K562 (cell line): ENCODE data around the gene AP3B1. TPM values are rescaled to one million over a fixed set of nuclear protein-coding genes. Genes with fewer than 3 reads are reported as not detected.

Experiments used
- ATAC-seq: fragments of 200-7000 bp; cut with Tn5 transposase; 3 replicates; pipeline ENCODE4 v1.9.1; 2020; ENCODE audit warnings: moderate library complexity
- BruUV-seq: library from RNA; stranded (reverse); fragments of 400-500 nt; replicated peaks from 2 replicates; lab custom pipeline; 2021; lab: Mats Ljungman, UMichigan
- CTCF ChIA-PET: fragments of 300-600 bp; formaldehyde crosslinking; extraction: SDS; loops from one replicate; lab custom pipeline; 2021; ENCODE audit warnings: low intra/inter-chr PET ratio; lab: Yijun Ruan, JAX
- POLR2A ChIA-PET: fragments of 300-600, 350-650 bp; sonication (Branson Sonifier 250); formaldehyde crosslinking; extraction: SDS; loops from one replicate; lab custom pipeline; 2021; ENCODE audit warnings: antibody characterized with exemption, inconsistent platforms; lab: Yijun Ruan, JAX
- DNase-seq, 4 experiments: peaks; one replicate each; pipeline versions ENCODE4 v3.0.0 to v3.0.0-alpha.2; 2011 to 2018; ENCODE audit warnings: low spot score in 3 of 4, mixed read lengths in 3 of 4; ENCODE audit errors: extremely low read depth in 1 of 4
- FAIRE-seq: peaks from 2 replicates; lab custom pipeline; 2011; peaks lifted over from hg19 to GRCh38; lab: Jason Lieb, UNC
- H2AFZ ChIP-seq: 2 replicates; pipeline ENCODE4 v1.6.0; 2011; ENCODE audit warnings: low read depth, low read length, control low read depth, inconsistent platforms
- H3K27ac ChIP-seq: fragments of 200-600 bp; 3 replicates; pipeline ENCODE4 v1.8.0; 2011; ENCODE audit warnings: low read depth, mild to moderate bottlenecking, control low read depth, inconsistent platforms, low read length, moderate library complexity, mixed read lengths; ENCODE audit errors: extremely low read depth
- H3K27me3 ChIP-seq, 2 experiments: fragments of 300-600 bp in 1 of 2; 2 replicates in 1 of 2; 3 replicates in 1 of 2; pipeline versions ENCODE4 v1.6.0 to v1.8.0; 2011; ENCODE audit warnings: inconsistent platforms in 2 of 2, low read length in 2 of 2, mild to moderate bottlenecking in 1 of 2, mixed read lengths in 1 of 2, moderate library complexity in 1 of 2; ENCODE audit not compliant: control insufficient read depth in 2 of 2, insufficient read depth in 2 of 2
- H3K36me3 ChIP-seq: fragments of 300-600 bp; 3 replicates; pipeline ENCODE4 v1.8.0; 2011; ENCODE audit warnings: mild to moderate bottlenecking, low read length, inconsistent platforms; ENCODE audit not compliant: control insufficient read depth, insufficient read depth
- H3K4me1 ChIP-seq, 2 experiments: fragments of 200-600 bp in 1 of 2; replicated peaks in 1 of 2; 2 replicates in 1 of 2; 3 replicates in 1 of 2; pipeline versions ENCODE4 v1.5.1 to v1.8.0; 2011; ENCODE audit warnings: inconsistent platforms in 2 of 2, low read length in 2 of 2, mild to moderate bottlenecking in 1 of 2, mixed read lengths in 1 of 2, moderate library complexity in 1 of 2; ENCODE audit not compliant: control insufficient read depth in 2 of 2, insufficient read depth in 2 of 2
- H3K4me2 ChIP-seq: 2 replicates; pipeline ENCODE4 v1.6.1; 2011; ENCODE audit warnings: low read length, control low read depth, inconsistent platforms, mixed read lengths; ENCODE audit not compliant: insufficient read depth
- H3K4me3 ChIP-seq: fragments of 200-600 bp; sonication (generic), shearing (Covaris generic); 2 replicates; pipeline ENCODE4 v1.5.1; 2016; ENCODE audit warnings: control low read depth, inconsistent platforms
- H3K79me2 ChIP-seq: fragments of 200-600 bp; 3 replicates; pipeline ENCODE4 v1.8.0; 2011; ENCODE audit warnings: low read length, inconsistent platforms; ENCODE audit not compliant: control insufficient read depth, insufficient read depth
- H3K9ac ChIP-seq, 2 experiments: 2 replicates each; pipeline versions ENCODE4 v1.6.0 to v1.6.1; 2011; ENCODE audit warnings: low read depth in 2 of 2, low read length in 2 of 2, control low read depth in 1 of 2, inconsistent platforms in 1 of 2, mild to moderate bottlenecking in 1 of 2, mixed read lengths in 1 of 2; ENCODE audit not compliant: insufficient read depth in 1 of 2
- H3K9me1 ChIP-seq: one replicate; pipeline ENCODE4 v1.6.0; 2011; ENCODE audit warnings: inconsistent platforms, mild to moderate bottlenecking, low read length, moderate library complexity; ENCODE audit not compliant: control insufficient read depth, insufficient read depth
- H3K9me3 ChIP-seq: replicated peaks from 2 replicates; pipeline ENCODE4 v1.5.1; 2011; ENCODE audit warnings: low read depth, low read length, inconsistent platforms; ENCODE audit not compliant: control insufficient read depth, insufficient read depth
- H4K20me1 ChIP-seq: replicated peaks from 2 replicates; pipeline ENCODE4 v1.6.1; 2011; ENCODE audit warnings: low read length, inconsistent platforms, mixed read lengths; ENCODE audit not compliant: control insufficient read depth, insufficient read depth
- CSDE1 ChIP-seq, 2 experiments: fragments of 450-650 bp; IDR thresholded peaks; 2 replicates each; pipeline ENCODE4 v1.6.1; 2016; ENCODE audit warnings: mild to moderate bottlenecking in 1 of 2
- ETS2 ChIP-seq: IDR thresholded peaks from 2 replicates; pipeline ENCODE4 v1.6.1; 2016; ENCODE audit warnings: borderline replicate concordance, missing genetic modification characterization, mild to moderate bottlenecking, moderate library complexity, missing compliant biosample characterization; ENCODE audit not compliant: poor library complexity, severe bottlenecking
- PCBP2 ChIP-seq: fragments of 200-400 bp; formaldehyde crosslinking; IDR thresholded peaks from 2 replicates; pipeline ENCODE4 v1.6.1; 2018; ENCODE audit warnings: low read length, low read depth, mild to moderate bottlenecking, moderate library complexity; ENCODE audit not compliant: poor library complexity, severe bottlenecking
- POLR3A ChIP-seq: IDR thresholded peaks from 2 replicates; pipeline ENCODE4 v1.6.1; 2011; ENCODE audit warnings: borderline replicate concordance, mild to moderate bottlenecking, moderate library complexity; ENCODE audit not compliant: insufficient read length, insufficient read depth; ENCODE audit errors: extremely low read depth
- TAF1 ChIP-seq: IDR thresholded peaks from 2 replicates; pipeline ENCODE4 v1.6.1; 2011; ENCODE audit warnings: mild to moderate bottlenecking, low read length, moderate library complexity; ENCODE audit not compliant: insufficient read depth, control insufficient read depth, severe bottlenecking; ENCODE audit errors: extremely low read depth
- TRIM24 ChIP-seq, 2 experiments: fragments of 450-650 bp; IDR thresholded peaks; 2 replicates each; pipeline ENCODE4 v1.6.1; 2016
- ZBED1 ChIP-seq: IDR thresholded peaks from 2 replicates; pipeline ENCODE4 v1.6.1; 2014
- ZBTB8A ChIP-seq: fragments of 450-650 bp; IDR thresholded peaks from 2 replicates; pipeline ENCODE4 v1.6.1; 2018; ENCODE audit warnings: mild to moderate bottlenecking, moderate library complexity; ENCODE audit not compliant: partially characterized antibody
- ZC3H11A ChIP-seq: IDR thresholded peaks from 2 replicates; pipeline ENCODE4 v1.6.1; 2012; ENCODE audit warnings: low read depth, low read length, improper control_type of control experiment
- WGBS: fragments of 100-300 bp; shearing (Covaris generic); methylation state at CpG from one replicate; pipeline ENCODE4 v1.1.6; 2016; ENCODE audit warnings: low coverage, mixed read lengths; ENCODE audit not compliant: insufficient coverage; ENCODE audit errors: missing lambda C conversion rate; 5-methylcytosine and 5-hydroxymethylcytosine counted together
- in situ Hi-C: fragments of 300-500 bp; cut with MboI; formaldehyde crosslinking; loops from 4 replicates; pipeline ENCODE4 v1.15.0; 2018; ENCODE audit warnings: inconsistent platforms, mixed read lengths
- intact Hi-C: fragments of 100-400 bp; cut with micrococcal nuclease; formaldehyde crosslinking; loops from 2 replicates; pipeline ENCODE4 v1.14.2; 2022
- polyA plus RNA-seq, 8 experiments: library from polyadenylated mRNA; depleted of rRNA in 4 of 8; stranded (reverse) in 5 of 8; unstranded in 3 of 8; fragments of >200 nt; fragmentation: Nextera tagmentation in 2 of 8; fragmentation: Illumina TruSeq in 1 of 8; extraction: Ambion mirVana in 2 of 8; extraction: Trizol in 1 of 8; gene quantifications; 2 replicates each; pipeline versions ENCODE4 v1.2.1 to v1.2.3, GENCODE V29; 2011 to 2014; ENCODE audit warnings: inconsistent platforms in 1 of 8, missing spikeins in 1 of 8
- total RNA-seq, 7 experiments: library from RNA; depleted of rRNA in 6 of 7; stranded (reverse); fragments of >200 nt in 6 of 7; fragmentation: Illumina TruSeq in 2 of 7; extraction: Trizol in 2 of 7; gene quantifications; 2 replicates each; pipeline versions ENCODE4 v1.2.1 to v1.2.3, GENCODE V29; 2011 to 2021; ENCODE audit warnings: low replicate concordance in 1 of 7
- TF ChIP-seq, protein P1 (sequence below): sonication (generic); formaldehyde crosslinking; IDR thresholded peaks from 2 replicates; pipeline ENCODE4 v1.8.0; 2022; ENCODE audit warnings: mild to moderate bottlenecking, missing genetic modification reagents
- TF ChIP-seq, protein P2 (sequence below): sonication (generic); IDR thresholded peaks from 2 replicates; pipeline ENCODE4 v1.6.1; 2016

Gene AP3B1
- total and polyA plus RNA-seq, 9 of the 15 experiments (the other 6 are each of a cell fraction or from before 2014, with no cell fraction given) = 21.1 to 61.8 (median 42.2) TPM

DNA sequence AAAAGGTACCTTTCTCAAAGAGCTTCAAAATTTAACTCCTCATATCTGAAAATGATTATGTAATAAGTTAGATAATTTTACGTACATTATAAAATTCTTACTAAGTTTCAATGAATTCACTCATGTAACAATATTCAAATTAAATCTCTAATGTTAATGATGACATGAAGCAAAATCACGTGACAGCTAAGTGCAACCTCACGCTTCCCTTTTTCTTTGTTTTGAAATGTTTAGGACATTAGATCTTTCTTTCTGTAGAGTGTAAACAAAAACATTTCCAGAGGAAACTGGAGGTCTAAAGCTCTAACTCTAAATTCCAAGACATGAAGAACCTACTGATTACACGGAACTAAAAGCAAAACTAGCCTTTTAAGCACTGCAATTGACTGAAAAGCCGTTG lies 291.0 kb downstream of the AP3B1 start (continued):
- TF ChIP-seq POLR3A = no peak
- no peak for TF ChIP-seq TAF1
- TF ChIP-seq ZC3H11A = no peak
- no peak for TF ChIP-seq ZBTB8A
- no peak for TF ChIP-seq ZBED1
- TF ChIP-seq, protein P1, sequence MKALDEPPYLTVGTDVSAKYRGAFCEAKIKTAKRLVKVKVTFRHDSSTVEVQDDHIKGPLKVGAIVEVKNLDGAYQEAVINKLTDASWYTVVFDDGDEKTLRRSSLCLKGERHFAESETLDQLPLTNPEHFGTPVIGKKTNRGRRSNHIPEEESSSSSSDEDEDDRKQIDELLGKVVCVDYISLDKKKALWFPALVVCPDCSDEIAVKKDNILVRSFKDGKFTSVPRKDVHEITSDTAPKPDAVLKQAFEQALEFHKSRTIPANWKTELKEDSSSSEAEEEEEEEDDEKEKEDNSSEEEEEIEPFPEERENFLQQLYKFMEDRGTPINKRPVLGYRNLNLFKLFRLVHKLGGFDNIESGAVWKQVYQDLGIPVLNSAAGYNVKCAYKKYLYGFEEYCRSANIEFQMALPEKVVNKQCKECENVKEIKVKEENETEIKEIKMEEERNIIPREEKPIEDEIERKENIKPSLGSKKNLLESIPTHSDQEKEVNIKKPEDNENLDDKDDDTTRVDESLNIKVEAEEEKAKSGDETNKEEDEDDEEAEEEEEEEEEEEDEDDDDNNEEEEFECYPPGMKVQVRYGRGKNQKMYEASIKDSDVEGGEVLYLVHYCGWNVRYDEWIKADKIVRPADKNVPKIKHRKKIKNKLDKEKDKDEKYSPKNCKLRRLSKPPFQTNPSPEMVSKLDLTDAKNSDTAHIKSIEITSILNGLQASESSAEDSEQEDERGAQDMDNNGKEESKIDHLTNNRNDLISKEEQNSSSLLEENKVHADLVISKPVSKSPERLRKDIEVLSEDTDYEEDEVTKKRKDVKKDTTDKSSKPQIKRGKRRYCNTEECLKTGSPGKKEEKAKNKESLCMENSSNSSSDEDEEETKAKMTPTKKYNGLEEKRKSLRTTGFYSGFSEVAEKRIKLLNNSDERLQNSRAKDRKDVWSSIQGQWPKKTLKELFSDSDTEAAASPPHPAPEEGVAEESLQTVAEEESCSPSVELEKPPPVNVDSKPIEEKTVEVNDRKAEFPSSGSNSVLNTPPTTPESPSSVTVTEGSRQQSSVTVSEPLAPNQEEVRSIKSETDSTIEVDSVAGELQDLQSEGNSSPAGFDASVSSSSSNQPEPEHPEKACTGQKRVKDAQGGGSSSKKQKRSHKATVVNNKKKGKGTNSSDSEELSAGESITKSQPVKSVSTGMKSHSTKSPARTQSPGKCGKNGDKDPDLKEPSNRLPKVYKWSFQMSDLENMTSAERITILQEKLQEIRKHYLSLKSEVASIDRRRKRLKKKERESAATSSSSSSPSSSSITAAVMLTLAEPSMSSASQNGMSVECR (CRISPR knock-in tag) = no peak
- TF ChIP-seq TRIM24 (IDR thresholded peaks at IDR 0.05) = no peak

DNA sequence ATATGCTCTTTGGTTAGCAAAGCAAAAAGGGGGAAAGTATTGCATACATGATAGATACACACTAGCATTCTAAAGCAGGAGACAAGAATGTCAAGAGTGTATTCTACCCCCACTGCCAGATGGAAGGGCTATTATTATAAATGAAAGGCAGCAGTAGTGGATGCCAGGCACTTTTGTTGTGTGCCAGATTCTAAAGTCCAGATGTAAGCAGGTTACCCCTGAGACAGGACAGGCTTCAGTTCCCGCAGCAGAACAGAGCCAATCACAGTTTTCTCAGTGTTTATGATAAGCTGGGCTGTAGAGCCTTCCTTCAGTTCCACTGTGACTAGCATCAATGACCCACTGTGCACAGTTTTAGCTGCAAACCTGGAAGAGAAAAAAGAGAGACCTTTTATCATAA lies 291.8 kb downstream of the AP3B1 start:
- H3K4me2 ChIP-seq = no peak overlapping the region
- no peak overlapping the region for H3K27ac ChIP-seq
- H3K79me2 ChIP-seq = no peaks in the 10 kb centered on the region
- ChIA-PET POLR2A (no interaction called here), CTCF (interaction anchor here (1.0 kb wide), 1 partner anchor 11 kb away, joined by 3 read pairs; no protein-coding TSS in a partner anchor)
- H3K9me3 ChIP-seq = no peaks in the 10 kb centered on the region
- BruUV-seq = no TSS peak
- DNase-seq = no peak
- H2AFZ ChIP-seq = no peak overlapping the region
- no peaks in the 10 kb centered on the region for H3K4me1 ChIP-seq
- H3K36me3 ChIP-seq = peaks cover 7% of the 10 kb centered on the region; the same call in 1 of the 3 replicates
- in situ Hi-C loops (no loop called here), intact Hi-C loops (no loop called here)
- ATAC-seq = no peak
- H3K9me1 ChIP-seq = no peaks in the 10 kb centered on the region
- FAIRE-seq = peak; percentile 32
- H3K4me3 ChIP-seq = no peak overlapping the region
- H4K20me1 ChIP-seq = no peaks in the 10 kb centered on the region
- no peaks in the 10 kb centered on the region for H3K27me3 ChIP-seq
- no peak overlapping the region for H3K9ac ChIP-seq
- WGBS = 78% methylated on average over 1 of the region's 1 CpG
- no peak for TF ChIP-seq PCBP2
- no peak for TF ChIP-seq ETS2 (tag)
- TF ChIP-seq CSDE1 (IDR thresholded peaks at IDR 0.05) = no peak
- TF ChIP-seq, protein P2, sequence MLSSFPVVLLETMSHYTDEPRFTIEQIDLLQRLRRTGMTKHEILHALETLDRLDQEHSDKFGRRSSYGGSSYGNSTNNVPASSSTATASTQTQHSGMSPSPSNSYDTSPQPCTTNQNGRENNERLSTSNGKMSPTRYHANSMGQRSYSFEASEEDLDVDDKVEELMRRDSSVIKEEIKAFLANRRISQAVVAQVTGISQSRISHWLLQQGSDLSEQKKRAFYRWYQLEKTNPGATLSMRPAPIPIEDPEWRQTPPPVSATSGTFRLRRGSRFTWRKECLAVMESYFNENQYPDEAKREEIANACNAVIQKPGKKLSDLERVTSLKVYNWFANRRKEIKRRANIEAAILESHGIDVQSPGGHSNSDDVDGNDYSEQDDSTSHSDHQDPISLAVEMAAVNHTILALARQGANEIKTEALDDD = no peak
